Measurements from ENCODE around the gene GTPBP6. TPM values are rescaled to one million over a fixed set of nuclear protein-coding genes. Genes with fewer than 3 reads are reported as not detected.
"Not testable (repeated sequence)": the region's sequence is repeated elsewhere in the genome, so short reads cannot be mapped to it uniquely, and the experiment has no call there.

The GTPBP6 gene
- total RNA-seq, 1 donor from 2014 or later, result 36.2 TPM

GRCh38 chrX:270848-271367 lies 47.7 kb downstream of the GTPBP6 start:
- DNase-seq (ENCODE audit: low read depth), result no peak
- no peak overlapping the region for H3K4me3 ChIP-seq (ENCODE audit: low read depth, low read length)
- TF ChIP-seq CTCF (conservative IDR thresholded peaks at IDR 0.05; ENCODE audit: low read depth, low read length), result no peak

- no peak for DNase-seq (ENCODE audit: low read depth)
- no peak for TF ChIP-seq CTCF (conservative IDR thresholded peaks at IDR 0.05; ENCODE audit: low read depth, low read length)
- no peak overlapping the region for H3K4me3 ChIP-seq (ENCODE audit: low read depth, low read length)
Measured at GRCh38 chrX:267771-268261, 50.8 kb downstream of the GTPBP6 start.

GRCh38 chrX:265502-265901 lies 53.1 kb downstream of the GTPBP6 start:
- no peak for TF ChIP-seq CTCF (conservative IDR thresholded peaks at IDR 0.05; ENCODE audit: low read depth, low read length)
- DNase-seq (ENCODE audit: low read depth), result no peak
- H3K4me3 ChIP-seq (ENCODE audit: low read depth, low read length), result no peak overlapping the region

GRCh38 chrX:264634-265455 lies 53.8 kb downstream of the GTPBP6 start:
- TF ChIP-seq CTCF (conservative IDR thresholded peaks at IDR 0.05; ENCODE audit: low read depth, low read length), result no peak
- no peak for DNase-seq (ENCODE audit: low read depth)
- H3K4me3 ChIP-seq (ENCODE audit: low read depth, low read length), result no peak overlapping the region

GRCh38 chrX:264006-264405 lies 54.6 kb downstream of the GTPBP6 start:
- not testable (repeated sequence) for DNase-seq (ENCODE audit: low read depth); H3K4me3 ChIP-seq (ENCODE audit: low read depth, low read length)

- no peak for TF ChIP-seq CTCF (conservative IDR thresholded peaks at IDR 0.05; ENCODE audit: low read depth, low read length)
- H3K4me3 ChIP-seq (ENCODE audit: low read depth, low read length), result no peak overlapping the region
- no peak for DNase-seq (ENCODE audit: low read depth)
Measured at GRCh38 chrX:262381-262909, 56.2 kb downstream of the GTPBP6 start.

- no peak for TF ChIP-seq CTCF (conservative IDR thresholded peaks at IDR 0.05; ENCODE audit: low read depth, low read length)
- no peak for DNase-seq (ENCODE audit: low read depth)
- H3K4me3 ChIP-seq (ENCODE audit: low read depth, low read length), result no peak overlapping the region
Measured at GRCh38 chrX:261919-262352, 56.7 kb downstream of the GTPBP6 start.

All from epithelial cell of proximal tubule (primary cell).